Neural cell (in vitro differentiated cells): ENCODE measurements around the gene LRFN5. TPM values are rescaled to one million over a fixed set of nuclear protein-coding genes. Genes with fewer than 3 reads are reported as not detected.

Experiments
- H2AFZ ChIP-seq: fragments of 200-600, 300-800 bp; sonication (generic), shearing (Covaris generic); 2 replicates; pipeline ENCODE4 v1.6.0; 2014; ENCODE audit warnings: low read depth, mild to moderate bottlenecking, antibody characterized with exemption, low read length, moderate library complexity
- H3F3A ChIP-seq: fragments of 200-600 bp; shearing (Covaris generic); 2 replicates; pipeline ENCODE4 v1.6.1; 2016; ENCODE audit warnings: mild to moderate bottlenecking, moderate library complexity, mixed read lengths, antibody characterized with exemption, low read length; ENCODE audit not compliant: insufficient read depth, poor library complexity, severe bottlenecking
- H3K27ac ChIP-seq: fragments of 200-600, 300-800 bp; sonication (generic), shearing (Covaris generic); 2 replicates; pipeline ENCODE4 v1.5.1; 2014; ENCODE audit warnings: mild to moderate bottlenecking, low read length, moderate library complexity
- H3K27me3 ChIP-seq: fragments of 300-800, 200-600 bp; sonication (generic), shearing (Covaris generic); 2 replicates; pipeline ENCODE4 v1.6.0; 2014; ENCODE audit warnings: mild to moderate bottlenecking, low read depth, low read length, moderate library complexity; ENCODE audit not compliant: insufficient read depth
- H3K36me3 ChIP-seq: fragments of 300-800, 200-600 bp; sonication (generic), shearing (Covaris generic); 2 replicates; pipeline ENCODE4 v1.5.1; 2014; ENCODE audit warnings: mild to moderate bottlenecking, antibody characterized with exemption, low read length, moderate library complexity; ENCODE audit not compliant: insufficient read depth
- H3K4me2 ChIP-seq: fragments of 300-800, 200-600 bp; sonication (generic), shearing (Covaris generic); 2 replicates; pipeline ENCODE4 v1.6.0; 2014; ENCODE audit warnings: mild to moderate bottlenecking, low read length
- H3K4me3 ChIP-seq: fragments of 300-800, 200-600 bp; sonication (generic), shearing (Covaris generic); 2 replicates; pipeline ENCODE4 v1.5.1; 2014; ENCODE audit warnings: mild to moderate bottlenecking, low read length, moderate library complexity
- H3K79me2 ChIP-seq: fragments of 200-600 bp; shearing (Covaris generic); replicated peaks from 2 replicates; pipeline ENCODE4 v1.6.0; 2014; ENCODE audit warnings: mild to moderate bottlenecking, low read length, moderate library complexity; ENCODE audit not compliant: insufficient read depth
- H3K9ac ChIP-seq: fragments of 300-800, 200-600 bp; sonication (generic), shearing (Covaris generic); 2 replicates; pipeline ENCODE4 v1.6.1; 2016; ENCODE audit warnings: mild to moderate bottlenecking, low read length, mixed read lengths
- H3K9me2 ChIP-seq: fragments of 200-600 bp; shearing (Covaris generic); 2 replicates; pipeline ENCODE4 v1.6.1; 2016; ENCODE audit warnings: mild to moderate bottlenecking, low read length, mixed read lengths; ENCODE audit not compliant: insufficient read depth
- H3K9me3 ChIP-seq: fragments of 200-600, 300-800 bp; sonication (generic), shearing (Covaris generic); 2 replicates; pipeline ENCODE4 v1.6.1; 2016; ENCODE audit warnings: mild to moderate bottlenecking, mixed run types, low read length, moderate library complexity, mixed read lengths
- H4K20me1 ChIP-seq: fragments of 200-600 bp; shearing (Covaris generic); 2 replicates; pipeline ENCODE4 v1.6.1; 2016; ENCODE audit warnings: mild to moderate bottlenecking, mixed run types; ENCODE audit not compliant: insufficient read depth
- EP300 ChIP-seq: fragments of 450-650 bp; conservative IDR thresholded peaks from 2 replicates; pipeline ENCODE4 v1.6.1; 2014; ENCODE audit warnings: antibody characterized with exemption, mild to moderate bottlenecking, moderate library complexity; ENCODE audit not compliant: poor library complexity, severe bottlenecking
- EZH2 ChIP-seq: fragments of 200-600, 300-800 bp; shearing (Covaris generic), sonication (generic); IDR thresholded peaks from 2 replicates; pipeline ENCODE4 v1.6.1; 2014; ENCODE audit warnings: antibody characterized with exemption, low read length, borderline replicate concordance, mild to moderate bottlenecking; ENCODE audit not compliant: insufficient read depth, poor library complexity, severe bottlenecking
- MXI1 ChIP-seq: fragments of 450-650 bp; conservative IDR thresholded peaks from 2 replicates; pipeline ENCODE4 v1.6.1; 2014; ENCODE audit warnings: antibody characterized with exemption, mild to moderate bottlenecking; ENCODE audit not compliant: poor library complexity, severe bottlenecking
- POLR2AphosphoS5 ChIP-seq: IDR thresholded peaks from 2 replicates; pipeline ENCODE4 v1.6.1; 2012
- RAD21 ChIP-seq: fragments of 450-650 bp; conservative IDR thresholded peaks from 2 replicates; pipeline ENCODE4 v1.6.1; 2014; ENCODE audit warnings: antibody characterized with exemption, mild to moderate bottlenecking, moderate library complexity
- REST ChIP-seq: IDR thresholded peaks from 2 replicates; pipeline ENCODE4 v1.6.1; 2012; ENCODE audit warnings: borderline replicate concordance
- SMC3 ChIP-seq: fragments of 450-650 bp; conservative IDR thresholded peaks from 2 replicates; pipeline ENCODE4 v1.6.1; 2014; ENCODE audit warnings: antibody characterized with exemption, mild to moderate bottlenecking, moderate library complexity; ENCODE audit not compliant: poor library complexity
- TAF1 ChIP-seq: IDR thresholded peaks from 2 replicates; pipeline ENCODE4 v1.6.1; 2012; ENCODE audit warnings: low read depth
- polyA plus RNA-seq: library from polyadenylated mRNA; depleted of rRNA; stranded (reverse); fragments of >200 nt; gene quantifications from 2 replicates; pipeline ENCODE4 v1.2.3, GENCODE V29; 2014
- TF ChIP-seq, protein P1 (sequence below): fragments of 450-650 bp; IDR thresholded peaks from 2 replicates; pipeline ENCODE4 v1.5.1; 2014; ENCODE audit warnings: antibody characterized with exemption, mild to moderate bottlenecking, moderate library complexity; ENCODE audit not compliant: poor library complexity, severe bottlenecking

Gene LRFN5
- polyA plus RNA-seq, 1 donor from 2014 or later, result 24.5 TPM

DNA sequence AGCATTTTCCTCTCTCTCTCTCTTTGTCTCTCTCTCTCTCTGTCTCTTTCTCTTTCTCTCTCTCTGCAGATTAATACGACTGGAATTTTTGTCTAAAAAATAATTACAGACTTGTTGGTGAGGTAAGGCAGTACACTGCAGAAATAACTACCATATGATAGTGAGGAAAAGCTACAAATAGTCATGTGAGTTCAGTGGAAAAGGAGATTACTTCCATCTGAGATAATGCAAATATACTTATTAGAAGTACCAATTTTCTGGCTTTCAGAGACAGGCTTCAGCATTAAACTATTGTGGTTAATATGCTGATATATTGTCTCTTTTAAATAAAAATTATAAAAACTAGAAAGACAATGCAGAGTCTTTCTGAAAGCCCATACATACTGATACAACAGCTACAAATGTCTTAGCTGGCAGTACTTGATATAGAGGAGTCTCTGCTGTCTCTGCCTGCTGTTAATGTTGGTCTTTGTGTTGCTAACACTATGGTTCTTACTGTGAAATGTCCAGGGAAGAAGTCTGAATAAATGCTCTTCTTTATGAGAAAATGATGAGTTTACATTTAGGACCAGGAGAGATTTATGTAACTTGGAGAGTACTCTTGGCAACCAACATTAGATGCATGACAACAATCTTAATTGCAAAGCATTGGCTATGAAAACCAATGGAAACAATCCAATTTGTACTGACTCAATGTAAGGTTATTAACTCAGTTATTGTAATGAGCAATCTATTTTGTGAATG is 167.0 kb downstream of the LRFN5 start:
- H3K9me3 ChIP-seq, result no peaks in the 10 kb centered on the region
- TF ChIP-seq EP300, result no peak
- TF ChIP-seq RAD21, result no peak
- TF ChIP-seq POLR2AphosphoS5, result no peak
- TF ChIP-seq SMC3, result no peak
- no peak for TF ChIP-seq REST
- TF ChIP-seq EZH2, result no peak
- TF ChIP-seq, protein P1, sequence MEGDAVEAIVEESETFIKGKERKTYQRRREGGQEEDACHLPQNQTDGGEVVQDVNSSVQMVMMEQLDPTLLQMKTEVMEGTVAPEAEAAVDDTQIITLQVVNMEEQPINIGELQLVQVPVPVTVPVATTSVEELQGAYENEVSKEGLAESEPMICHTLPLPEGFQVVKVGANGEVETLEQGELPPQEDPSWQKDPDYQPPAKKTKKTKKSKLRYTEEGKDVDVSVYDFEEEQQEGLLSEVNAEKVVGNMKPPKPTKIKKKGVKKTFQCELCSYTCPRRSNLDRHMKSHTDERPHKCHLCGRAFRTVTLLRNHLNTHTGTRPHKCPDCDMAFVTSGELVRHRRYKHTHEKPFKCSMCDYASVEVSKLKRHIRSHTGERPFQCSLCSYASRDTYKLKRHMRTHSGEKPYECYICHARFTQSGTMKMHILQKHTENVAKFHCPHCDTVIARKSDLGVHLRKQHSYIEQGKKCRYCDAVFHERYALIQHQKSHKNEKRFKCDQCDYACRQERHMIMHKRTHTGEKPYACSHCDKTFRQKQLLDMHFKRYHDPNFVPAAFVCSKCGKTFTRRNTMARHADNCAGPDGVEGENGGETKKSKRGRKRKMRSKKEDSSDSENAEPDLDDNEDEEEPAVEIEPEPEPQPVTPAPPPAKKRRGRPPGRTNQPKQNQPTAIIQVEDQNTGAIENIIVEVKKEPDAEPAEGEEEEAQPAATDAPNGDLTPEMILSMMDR, result no peak
- TF ChIP-seq TAF1, result no peak
- TF ChIP-seq MXI1, result no peak
- no peaks in the 10 kb centered on the region for H3K36me3 ChIP-seq

DNA sequence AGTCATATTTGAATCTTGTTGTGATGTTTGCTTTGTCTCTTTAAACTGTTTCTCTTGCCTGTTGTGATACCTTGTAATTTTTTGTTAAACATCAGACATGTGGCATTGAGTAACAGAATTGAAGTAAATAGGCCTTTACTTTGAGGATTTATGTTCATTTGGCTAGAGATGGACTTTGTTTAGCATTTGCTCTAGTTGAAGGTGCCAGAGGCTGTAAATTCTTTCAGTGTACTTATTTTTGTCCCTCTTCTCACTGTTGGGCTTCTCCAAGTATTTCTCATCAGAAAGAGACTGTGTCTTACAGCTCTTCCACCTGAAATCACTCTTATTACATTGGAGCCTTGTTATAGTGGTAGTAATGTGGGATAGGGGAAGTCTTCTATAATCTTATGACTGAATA is 175.8 kb downstream of the LRFN5 start:
- no peak overlapping the region for H3K27ac ChIP-seq
- no peaks in the 10 kb centered on the region for H3K79me2 ChIP-seq
- H3K9me3 ChIP-seq, result no peaks in the 10 kb centered on the region
- H2AFZ ChIP-seq, result no peak overlapping the region
- no peak overlapping the region for H3K4me2 ChIP-seq
- H3K36me3 ChIP-seq, result no peaks in the 10 kb centered on the region
- H3F3A ChIP-seq, result no peaks in the 10 kb centered on the region
- H3K27me3 ChIP-seq, result no peaks in the 10 kb centered on the region
- TF ChIP-seq MXI1 (no peak), EP300 (no peak), POLR2AphosphoS5 (no peak), TAF1 (no peak), RAD21 (no peak), REST (no peak), SMC3 (no peak), EZH2 (no peak)
- TF ChIP-seq, protein P1, result no peak
- H3K4me3 ChIP-seq, result no peak overlapping the region
- H3K9me2 ChIP-seq, result no peaks in the 10 kb centered on the region
- no peak overlapping the region for H3K9ac ChIP-seq
- no peaks in the 10 kb centered on the region for H4K20me1 ChIP-seq

More for the DNA sequence above, 167.0 kb downstream of the LRFN5 start:
- Histone ChIP-seq H3K79me2 (no peaks in the 10 kb centered on the region), H3K27ac (no peak overlapping the region), H3K9me2 (no peaks in the 10 kb centered on the region), H3F3A (no peaks in the 10 kb centered on the region), H3K9ac (no peak overlapping the region), H3K27me3 (no peaks in the 10 kb centered on the region), H3K4me2 (no peak overlapping the region), H4K20me1 (no peaks in the 10 kb centered on the region), H2AFZ (no peak overlapping the region), H3K4me3 (no peak overlapping the region)
